HG02973 (cell line): ENCODE data around the gene FILIP1L.
"Not testable (repeated sequence)": the region's sequence is repeated elsewhere in the genome, so short reads cannot be mapped to it uniquely, and the experiment has no call there.

Source experiments
- ATAC-seq: cut with Tn5 transposase; IDR thresholded peaks from one replicate; pipeline ENCODE4 v1.9.1; 2021; ENCODE audit warnings: moderate library complexity; ENCODE audit not compliant: unreplicated experiment

FILIP1L gene

DNA sequence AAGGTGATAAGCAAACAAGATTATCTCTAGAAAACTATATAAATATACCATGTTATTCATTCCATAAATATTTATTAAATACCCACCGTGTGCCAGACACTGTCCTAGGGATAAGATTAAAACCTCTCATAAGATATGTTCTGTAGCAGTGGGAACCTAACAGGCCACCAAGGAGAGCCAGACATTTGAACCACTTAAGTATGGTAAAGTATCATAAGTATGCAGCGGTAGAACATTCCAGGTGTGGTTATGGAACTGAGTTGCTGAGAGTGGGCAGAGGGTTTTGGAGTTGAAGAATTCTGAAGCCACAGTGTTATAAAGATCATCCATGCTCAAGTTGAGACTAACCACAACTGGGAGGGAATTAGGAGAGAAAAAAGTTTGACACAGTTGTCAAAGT, 14.7 kb downstream of the FILIP1L start:
- ATAC-seq, result no peak

DNA sequence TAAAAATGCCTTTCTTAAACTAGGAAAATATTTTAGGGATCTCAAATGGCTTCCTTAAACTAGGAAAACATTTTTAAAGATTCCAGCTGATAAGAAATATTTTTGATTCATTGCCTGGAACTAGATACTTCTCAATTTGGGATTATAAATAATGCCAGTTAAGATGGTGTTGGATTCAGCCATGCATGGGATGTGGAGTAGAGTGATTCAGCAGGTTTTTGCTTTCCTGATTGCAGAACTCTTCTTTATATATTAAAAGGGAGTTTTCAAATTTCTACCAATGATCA, 15.6 kb downstream of the FILIP1L start:
- ATAC-seq, result no peak

DNA sequence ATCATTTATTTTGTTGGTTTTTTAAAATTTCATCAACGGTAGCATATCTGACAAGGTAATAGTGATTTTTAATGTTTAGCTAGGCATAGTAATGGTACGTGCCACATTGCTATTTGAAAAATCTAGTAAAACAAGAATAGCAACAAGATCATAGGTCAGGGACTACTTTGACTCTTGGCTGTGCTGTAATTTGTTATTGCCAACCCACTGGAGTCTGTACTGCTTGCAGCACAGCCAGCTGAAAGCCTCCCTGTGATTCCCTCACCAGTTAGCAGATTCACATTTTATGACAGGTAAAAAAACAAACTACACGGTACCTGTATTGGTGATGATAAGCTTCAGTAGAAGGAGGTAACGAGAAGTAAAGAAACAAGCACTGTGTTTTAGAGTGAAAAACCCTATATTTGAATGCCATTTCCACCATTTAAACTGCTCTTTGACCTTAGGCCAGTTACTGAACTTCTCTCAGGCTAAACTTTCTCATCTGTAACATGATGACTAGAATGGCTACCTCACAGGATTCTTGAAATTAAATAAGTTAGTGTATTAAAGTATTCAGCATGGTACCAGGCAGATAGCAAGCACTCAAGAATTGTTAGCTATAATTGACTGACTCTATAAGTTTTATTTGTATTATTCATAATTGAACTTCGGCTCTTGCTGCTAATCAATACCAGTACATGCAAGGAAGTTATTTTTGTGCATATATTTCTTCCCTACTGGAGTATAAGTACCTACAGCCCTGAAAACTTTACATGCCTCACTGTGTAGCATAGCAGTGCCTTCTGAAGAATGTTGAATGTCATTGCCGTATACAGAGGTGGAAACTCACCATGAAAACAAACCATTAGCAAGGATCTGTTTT, 16.1 kb downstream of the FILIP1L start:
- ATAC-seq, result no peak

DNA sequence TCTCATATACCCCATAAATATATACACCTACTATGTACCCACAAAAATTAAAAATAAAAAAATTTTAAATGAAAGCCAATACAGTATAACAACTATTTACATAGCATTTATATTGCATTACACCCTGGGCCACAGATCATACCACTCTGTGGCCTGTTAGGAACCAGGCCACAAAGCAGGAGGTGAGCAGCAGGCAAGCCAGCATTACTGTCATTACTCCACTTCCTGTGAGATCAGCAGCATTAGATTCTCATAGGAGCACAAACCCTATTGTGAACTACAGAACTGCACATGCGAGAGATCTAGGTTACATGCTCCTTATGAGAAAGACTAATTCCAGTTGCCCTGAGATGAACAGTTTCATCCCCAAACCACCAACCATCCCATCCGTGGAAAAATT, 17.4 kb downstream of the FILIP1L start:
- no peak for ATAC-seq

DNA sequence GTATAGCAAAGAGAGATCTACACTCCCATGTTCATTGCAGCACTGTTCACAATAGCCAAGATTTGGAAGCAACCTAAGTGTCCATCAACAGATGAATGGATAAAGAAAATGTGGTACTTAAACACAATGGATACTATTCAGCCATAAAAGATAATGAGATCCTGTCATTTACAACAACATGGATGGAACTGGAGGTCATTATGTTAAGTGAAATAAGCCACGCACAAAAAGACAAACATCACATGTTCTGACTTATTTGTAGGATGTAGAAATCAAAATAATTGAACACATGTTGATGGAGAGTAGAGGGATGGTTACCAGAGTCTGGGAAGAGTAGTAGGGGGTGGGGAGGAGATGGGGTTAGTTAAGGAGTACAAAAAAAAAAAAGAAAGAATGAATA, 18.0 kb downstream of the FILIP1L start:
- ATAC-seq, result not testable (repeated sequence)

DNA sequence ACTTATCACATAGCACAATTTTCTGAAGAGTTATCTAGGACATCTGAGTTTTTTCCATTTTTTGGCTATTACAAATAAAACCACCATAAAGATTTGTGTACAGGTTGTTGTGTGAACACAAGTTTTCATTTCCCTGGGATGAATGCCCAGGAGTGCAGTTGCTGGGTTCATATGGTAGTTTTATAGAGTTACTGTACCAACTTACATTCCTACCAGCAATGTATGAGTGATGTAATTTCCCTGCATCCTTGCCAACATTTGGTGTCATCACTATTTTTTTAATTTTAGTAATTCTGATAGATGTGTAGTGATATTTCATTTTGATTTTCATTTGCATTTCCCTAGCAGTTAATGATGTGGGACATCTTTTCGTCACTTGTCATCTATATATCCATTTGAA, 20.5 kb downstream of the FILIP1L start:
- no peak for ATAC-seq

DNA sequence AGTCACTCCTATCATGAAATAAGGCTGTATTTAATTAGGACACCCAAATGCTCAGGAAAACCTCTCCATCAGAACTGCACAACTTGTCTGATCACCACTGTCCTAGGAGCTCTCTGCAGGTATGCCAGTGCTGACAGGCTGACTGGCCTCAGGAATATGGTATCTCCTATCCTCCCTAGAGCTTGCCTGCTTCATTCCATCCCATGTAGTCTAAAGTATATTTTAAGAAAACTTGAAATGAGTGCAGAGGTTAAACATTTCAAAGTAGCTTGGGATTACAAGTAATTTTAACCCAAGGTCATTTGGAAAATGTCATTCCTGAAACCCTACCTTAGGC, 23.7 kb downstream of the FILIP1L start:
- ATAC-seq, result no peak

DNA sequence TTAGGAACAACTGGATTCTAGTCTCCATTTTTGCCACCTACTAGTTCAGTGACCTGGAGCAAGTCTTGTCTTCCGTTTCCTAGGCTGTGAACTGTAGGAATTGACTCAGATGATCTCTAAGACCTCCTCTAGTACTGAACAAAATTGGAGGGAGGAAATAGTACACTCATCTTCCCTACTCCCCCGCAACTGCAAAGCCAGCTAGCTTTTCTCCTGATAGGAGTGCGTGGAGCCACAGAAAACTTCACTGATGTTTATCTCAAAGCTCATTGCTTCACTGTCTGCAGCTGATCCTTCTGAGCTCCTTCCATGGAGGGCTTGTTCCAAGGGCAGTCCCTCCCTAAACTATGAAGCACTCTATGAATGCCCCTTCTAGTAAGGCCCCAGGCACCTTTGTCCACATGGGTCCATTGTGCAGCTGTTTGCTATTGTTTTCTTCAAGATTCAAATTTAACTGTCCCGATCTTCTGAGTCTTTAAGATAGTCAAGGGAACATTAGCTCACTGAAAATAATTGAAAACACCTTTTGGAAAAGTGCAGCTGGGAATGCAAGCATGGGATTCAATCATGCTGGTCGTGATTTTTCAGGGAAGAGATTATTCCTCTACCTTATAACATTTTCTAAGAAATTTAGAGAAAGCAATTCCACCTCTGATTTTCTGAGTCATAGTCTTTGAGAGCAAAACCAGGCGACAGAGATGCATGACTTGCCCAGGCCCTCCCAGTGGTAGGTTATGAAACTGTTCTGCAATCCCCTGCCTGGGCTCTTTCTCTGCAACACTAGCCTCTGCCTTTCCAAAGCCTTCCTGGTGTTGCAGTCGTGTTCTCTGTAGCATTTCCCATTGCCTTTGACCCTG, 24.3 kb downstream of the FILIP1L start:
- peak; percentile 44 for ATAC-seq

DNA sequence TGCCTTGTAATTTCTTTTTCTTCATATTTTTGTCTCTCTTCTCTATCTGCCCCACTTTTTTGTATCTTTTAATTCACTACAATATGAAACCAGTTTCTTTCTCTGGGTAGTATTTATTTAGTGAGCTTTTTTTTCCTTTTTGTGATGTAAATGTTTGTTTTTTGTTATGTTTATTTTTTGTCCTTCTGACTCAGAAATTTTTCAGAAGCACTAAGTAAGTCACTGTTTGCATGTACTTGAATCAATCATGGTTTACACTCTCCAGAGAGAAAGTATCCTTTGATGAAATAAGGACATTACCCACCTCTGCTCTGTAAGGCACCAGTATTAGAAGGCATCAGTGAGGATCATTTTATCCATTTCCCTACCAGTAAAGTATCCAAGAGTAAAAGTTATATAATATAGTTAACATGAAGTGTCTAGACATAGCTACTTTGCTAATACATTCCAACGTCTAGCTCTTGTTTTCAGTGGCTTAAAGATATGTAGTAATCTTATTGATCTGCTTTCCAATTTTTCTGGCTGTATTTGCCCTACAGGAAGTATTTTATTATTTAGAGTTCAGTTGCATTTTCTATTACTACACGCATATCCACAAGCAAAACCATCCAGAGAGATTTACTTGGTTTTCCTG, 25.4 kb downstream of the FILIP1L start:
- no peak for ATAC-seq

DNA sequence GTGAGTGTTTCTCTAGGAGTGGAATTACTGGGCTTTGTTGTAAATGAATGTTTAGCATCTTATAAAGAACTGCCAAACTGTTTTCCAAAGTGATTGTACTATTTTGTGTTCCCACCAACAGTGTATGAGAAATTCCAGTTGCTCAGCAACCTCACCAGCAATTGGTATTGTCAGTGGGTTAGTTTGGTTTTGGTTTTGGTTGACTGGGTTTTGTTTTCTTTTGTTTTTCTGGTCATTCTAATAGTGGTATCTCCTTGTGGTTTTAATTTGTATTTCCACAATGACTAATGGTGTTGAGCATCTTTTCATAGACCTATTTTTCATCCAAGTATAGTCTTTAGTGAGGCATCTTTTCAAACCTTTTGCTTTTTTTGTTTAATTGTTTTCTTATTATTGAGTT, 27.1 kb downstream of the FILIP1L start:
- ATAC-seq, result peak; percentile 93

DNA sequence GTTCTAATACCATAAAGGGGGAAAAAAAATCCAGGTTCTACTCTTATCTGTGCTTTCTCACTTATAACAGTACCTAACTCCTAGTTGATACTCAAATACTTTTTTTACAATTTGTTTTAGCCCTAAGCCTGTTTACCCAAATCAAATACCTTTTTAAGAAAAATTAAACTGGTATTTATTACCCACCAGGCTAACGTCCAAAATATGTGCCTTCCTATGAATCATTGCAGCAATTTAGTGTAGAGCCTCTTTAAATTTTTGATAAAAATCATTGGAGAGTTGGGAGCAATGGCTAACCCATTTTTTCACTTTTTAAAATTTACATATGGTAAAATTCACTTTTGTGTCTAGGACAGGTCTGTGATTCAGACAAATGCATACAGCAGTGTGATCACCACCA, 27.9 kb downstream of the FILIP1L start:
- ATAC-seq, result no peak

DNA sequence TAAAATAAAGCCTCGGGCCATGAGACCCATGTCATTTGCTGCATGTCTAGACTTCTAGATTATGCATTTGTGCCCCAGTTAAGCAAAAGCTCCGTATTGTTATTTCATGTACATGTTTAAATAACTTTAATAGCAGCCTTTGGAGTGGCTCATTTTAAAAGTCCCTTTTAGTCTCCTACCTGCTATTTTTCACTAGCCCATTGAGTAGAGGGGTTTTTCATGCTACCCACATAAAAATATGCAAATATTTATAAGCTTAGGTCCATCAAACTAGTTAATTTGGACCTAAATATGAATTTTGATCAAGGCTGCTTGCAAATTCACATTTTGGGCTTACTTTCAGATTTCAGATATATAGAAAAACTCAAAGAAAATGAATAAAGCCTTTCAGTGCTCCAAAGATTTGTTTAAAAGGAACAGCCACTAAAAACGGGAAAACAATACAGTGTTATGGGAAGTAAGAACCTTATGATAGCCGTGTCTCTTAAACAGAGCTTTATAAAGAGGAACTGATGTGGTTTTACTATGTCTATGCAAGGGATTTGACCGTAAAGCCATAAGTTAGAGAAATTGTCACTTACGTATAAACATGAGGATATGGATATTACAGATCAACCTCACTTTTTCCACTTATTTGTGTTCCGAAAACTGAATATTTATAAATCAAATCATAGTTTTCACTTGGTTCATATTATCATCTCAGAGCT, 30.0 kb downstream of the FILIP1L start:
- ATAC-seq, result no peak

DNA sequence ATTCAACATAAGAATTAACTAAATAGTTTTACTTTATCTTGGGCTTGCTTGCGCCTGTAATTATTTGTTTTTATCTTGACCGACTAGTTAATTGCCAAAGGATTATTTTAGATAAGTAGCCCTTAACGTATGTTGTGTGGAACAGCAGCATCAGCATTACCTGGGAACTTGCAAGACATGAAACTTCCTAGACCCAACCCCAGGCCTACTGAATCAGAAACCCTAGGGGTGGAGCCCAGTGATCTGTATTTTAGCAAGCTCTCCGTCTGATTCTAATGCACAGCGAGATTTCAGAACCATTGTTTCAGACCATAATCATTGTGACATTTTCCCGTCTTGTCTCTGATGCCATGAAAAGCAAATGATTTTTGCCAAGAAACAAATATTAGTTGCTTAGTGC, 31.1 kb downstream of the FILIP1L start:
- ATAC-seq, result no peak

DNA sequence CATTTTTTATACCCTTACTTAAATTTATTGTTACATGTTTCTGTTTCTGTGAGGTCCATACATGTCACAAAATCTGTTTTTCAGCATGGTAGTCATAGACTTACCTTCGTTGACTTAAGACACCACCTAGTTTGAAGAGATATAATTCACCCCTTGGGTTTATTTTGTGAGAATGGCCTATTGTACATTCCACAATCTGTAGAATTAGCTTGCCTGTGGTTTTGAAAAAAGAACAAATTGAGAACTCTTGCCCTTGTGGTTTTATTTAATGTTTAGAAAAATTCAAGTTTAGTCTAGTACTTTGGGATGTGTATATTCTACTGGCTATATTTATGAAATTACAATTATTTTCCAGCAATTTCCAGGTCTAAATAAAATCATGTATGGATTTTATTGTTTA, 31.6 kb downstream of the FILIP1L start:
- no peak for ATAC-seq

DNA sequence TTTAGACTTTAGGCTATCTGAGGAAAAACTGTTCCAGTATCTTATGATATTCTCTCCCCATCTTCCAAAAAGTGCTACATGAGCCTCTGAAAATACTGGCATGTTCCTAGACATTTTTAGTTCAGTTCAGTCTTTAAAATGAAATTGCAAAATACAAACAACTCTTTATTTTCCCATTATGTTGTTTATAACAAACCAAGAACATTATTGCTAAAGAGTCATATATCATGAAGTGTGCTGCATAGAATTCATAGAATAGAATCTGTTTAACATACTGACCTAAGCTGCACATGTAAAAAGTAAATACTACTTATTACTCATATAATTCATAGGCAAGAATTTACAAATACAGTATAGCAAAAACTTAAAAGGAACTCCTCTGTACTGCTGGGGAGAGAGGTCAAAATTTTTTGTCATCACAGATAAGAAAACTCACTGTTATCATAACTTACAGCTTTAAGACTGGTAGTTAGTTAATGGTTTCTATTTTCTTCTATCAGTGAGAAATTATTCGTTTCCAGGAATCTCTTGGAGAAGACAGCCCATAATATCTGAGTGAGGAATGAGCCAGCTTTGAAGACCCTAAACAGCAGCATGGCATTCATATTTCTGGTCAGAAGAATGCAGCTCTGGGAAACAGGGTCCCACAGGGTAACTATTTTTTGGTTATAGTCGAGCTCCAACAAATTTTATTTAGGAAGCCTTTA, 32.2 kb downstream of the FILIP1L start:
- no peak for ATAC-seq

DNA sequence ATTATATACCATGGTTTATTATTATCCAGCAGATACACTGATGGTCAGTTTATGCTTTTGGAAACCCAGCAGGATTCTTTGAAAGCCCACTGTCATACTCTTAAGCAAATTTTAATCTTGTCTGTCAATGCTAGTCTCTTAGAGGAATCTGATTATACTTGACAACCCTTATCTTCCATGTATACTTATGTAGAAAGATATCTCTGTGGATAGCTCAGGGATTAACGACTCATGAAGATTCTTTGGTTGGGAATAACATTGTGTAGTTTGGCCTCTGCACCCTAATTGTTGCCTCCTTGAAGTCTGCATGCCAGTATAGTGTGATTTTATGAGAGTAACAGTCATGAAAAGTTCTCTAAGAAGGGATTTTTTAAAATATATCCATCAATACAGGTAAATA, 33.0 kb downstream of the FILIP1L start:
- ATAC-seq, result no peak

DNA sequence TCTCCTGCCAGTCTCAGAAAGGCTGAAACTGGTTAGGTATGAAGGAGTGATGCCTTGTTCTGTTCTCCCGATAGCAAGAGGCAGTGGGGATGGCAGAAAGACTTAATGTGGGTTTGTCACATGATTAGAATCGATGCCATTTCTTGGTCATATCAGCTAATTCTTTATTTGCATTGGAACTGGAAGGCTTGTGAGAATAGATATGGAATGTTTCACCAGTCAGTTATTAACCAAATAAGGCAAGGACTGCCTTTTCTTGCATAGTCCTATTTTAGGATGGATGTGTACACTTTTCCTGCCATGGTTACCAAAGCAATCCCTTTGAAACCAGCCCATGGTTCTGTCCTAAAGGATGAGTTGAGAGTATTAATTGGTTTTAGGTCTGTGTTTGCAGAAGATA, 33.7 kb downstream of the FILIP1L start:
- ATAC-seq, result no peak

DNA sequence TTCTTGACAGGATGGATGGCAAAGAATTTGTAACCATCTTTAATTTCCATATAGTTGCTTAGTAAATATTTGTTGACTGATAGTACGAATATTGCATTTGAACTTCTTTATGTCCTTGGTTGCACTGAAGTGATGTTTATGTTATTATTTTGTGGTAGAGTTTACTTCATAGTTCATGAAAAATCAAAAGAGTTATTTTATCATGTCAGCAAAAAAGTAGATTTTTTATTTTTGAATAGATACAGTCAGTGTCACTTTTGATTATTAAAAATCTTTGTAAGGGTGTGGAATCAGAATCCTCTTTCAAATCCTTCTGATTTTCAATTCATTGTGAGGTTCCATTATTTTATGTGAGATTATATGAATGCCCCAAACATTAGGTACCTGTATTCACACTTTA, 35.0 kb downstream of the FILIP1L start:
- no peak for ATAC-seq

DNA sequence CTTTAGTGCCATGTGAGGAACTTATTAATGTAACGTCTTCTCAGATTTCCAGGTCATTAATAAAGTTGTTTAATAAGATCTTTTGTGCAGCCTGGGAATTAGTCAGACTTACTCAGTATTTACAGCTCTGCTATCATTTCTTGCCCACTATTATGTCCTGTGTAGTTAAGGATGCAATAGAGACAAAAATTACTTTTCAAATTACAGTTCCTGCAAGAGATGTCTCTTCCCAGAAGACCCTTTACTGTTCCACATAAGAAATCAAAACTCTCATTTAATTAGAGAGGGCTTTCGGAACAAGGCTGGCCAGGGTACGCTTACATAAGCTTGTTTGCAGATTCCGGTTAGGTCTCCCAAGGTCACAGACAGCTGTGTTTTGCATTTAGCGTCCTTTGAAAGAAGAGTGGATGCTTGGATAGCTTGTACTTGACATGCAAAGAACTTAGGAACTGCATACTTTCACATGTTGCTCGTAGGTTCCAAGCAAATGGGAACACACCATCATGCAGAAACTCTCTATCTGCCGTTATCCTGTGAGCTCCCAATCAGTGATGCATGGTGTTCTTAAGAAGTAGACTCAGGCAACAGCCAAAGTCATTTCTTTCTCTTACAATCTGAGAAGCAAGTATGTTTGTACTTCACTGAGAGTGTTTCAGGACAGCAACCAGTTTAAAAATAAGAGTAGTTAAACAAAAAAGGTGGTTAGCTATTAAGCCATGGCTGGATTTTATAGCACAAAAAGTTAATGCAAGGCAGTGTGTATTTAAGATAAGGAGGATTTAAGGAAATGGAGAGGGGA, 37.4 kb downstream of the FILIP1L start:
- ATAC-seq, result no peak
